Measurements from ENCODE around the gene HAUS1.
"Not testable (repeated sequence)": the region's sequence is repeated elsewhere in the genome, so short reads cannot be mapped to it uniquely, and the experiment has no call there.

HAUS1 gene

GRCh38 chr18:46084431-46084830 lies 19.8 kb upstream of the HAUS1 start:
- no peak for FAIRE-seq
- no peak for DNase-seq (ENCODE audit: insufficient read length, low spot score)
- TF ChIP-seq TAF1 (IDR thresholded peaks at IDR 0.05; ENCODE audit: low read depth, low read length) = no peak
- TF ChIP-seq POLR2A (IDR thresholded peaks at IDR 0.05; ENCODE audit: low read depth, low read length) = no peak
- no peak for TF ChIP-seq POU2F2 (IDR thresholded peaks at IDR 0.05; ENCODE audit: low read depth, low read length)
- TF ChIP-seq PAX5 (IDR thresholded peaks at IDR 0.05; ENCODE audit: insufficient read depth, low read length, severe bottlenecking) = no peak
- no peak for TF ChIP-seq POLR2AphosphoS5 (IDR thresholded peaks at IDR 0.05; ENCODE audit: low read depth, low read length)
- no peak for TF ChIP-seq SPI1 (IDR thresholded peaks at IDR 0.05; ENCODE audit: low read depth, low read length)

- not testable (repeated sequence) for DNase-seq (ENCODE audit: insufficient read length, low spot score); FAIRE-seq
Observed at GRCh38 chr18:46088501-46088900, 15.7 kb upstream of the HAUS1 start.

- FAIRE-seq (no peak), DNase-seq (ENCODE audit: insufficient read length, low spot score) (no peak)
- TF ChIP-seq PAX5 (IDR thresholded peaks at IDR 0.05; ENCODE audit: insufficient read depth, low read length, severe bottlenecking) = no peak
- TF ChIP-seq POLR2AphosphoS5 (IDR thresholded peaks at IDR 0.05; ENCODE audit: low read depth, low read length) = no peak
- TF ChIP-seq POU2F2 (IDR thresholded peaks at IDR 0.05; ENCODE audit: low read depth, low read length) = no peak
- no peak for TF ChIP-seq TAF1 (IDR thresholded peaks at IDR 0.05; ENCODE audit: low read depth, low read length)
- TF ChIP-seq POLR2A (IDR thresholded peaks at IDR 0.05; ENCODE audit: low read depth, low read length) = no peak
- TF ChIP-seq SPI1 (IDR thresholded peaks at IDR 0.05; ENCODE audit: low read depth, low read length) = no peak
Observed at GRCh38 chr18:46095532-46095931, 8.7 kb upstream of the HAUS1 start.

DNA sequence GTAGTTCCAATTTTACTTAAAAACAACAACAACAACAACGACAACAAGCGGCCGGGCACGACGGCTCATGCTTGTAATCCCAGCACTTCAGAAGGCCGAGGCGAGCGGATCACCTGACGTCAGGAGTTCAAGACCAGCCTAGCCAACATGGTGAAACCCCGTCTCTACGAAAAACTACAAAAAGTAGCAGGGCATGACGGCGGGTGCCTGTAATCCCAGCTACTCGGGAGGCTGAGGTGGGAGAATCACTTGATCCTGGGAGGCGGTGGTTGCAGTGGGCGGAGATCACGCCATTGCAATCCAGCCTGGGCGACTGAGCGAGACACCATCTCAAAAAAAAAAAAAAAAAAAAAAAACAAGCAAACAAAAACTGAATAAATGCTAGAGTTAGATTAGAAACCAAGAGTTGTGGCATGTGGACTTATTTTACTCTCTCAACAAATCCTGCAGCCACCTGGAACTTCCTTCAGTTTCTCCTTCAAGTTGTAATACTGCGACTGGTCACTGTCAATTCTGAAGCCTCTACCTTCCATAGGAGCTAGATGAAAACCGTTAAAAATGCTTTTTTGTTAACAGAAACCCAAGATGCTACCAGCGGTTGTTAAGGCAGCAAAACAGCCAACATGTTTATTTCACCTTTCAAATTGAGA lies 7.4 kb upstream of the HAUS1 start:
- no peak for FAIRE-seq
- no peak for DNase-seq (ENCODE audit: insufficient read length, low spot score)
- TF ChIP-seq PAX5 (IDR thresholded peaks at IDR 0.05; ENCODE audit: insufficient read depth, low read length, severe bottlenecking) (no peak), TAF1 (IDR thresholded peaks at IDR 0.05; ENCODE audit: low read depth, low read length) (no peak), POLR2AphosphoS5 (IDR thresholded peaks at IDR 0.05; ENCODE audit: low read depth, low read length) (no peak), POU2F2 (IDR thresholded peaks at IDR 0.05; ENCODE audit: low read depth, low read length) (no peak), POLR2A (IDR thresholded peaks at IDR 0.05; ENCODE audit: low read depth, low read length) (no peak), SPI1 (IDR thresholded peaks at IDR 0.05; ENCODE audit: low read depth, low read length) (no peak)

DNA sequence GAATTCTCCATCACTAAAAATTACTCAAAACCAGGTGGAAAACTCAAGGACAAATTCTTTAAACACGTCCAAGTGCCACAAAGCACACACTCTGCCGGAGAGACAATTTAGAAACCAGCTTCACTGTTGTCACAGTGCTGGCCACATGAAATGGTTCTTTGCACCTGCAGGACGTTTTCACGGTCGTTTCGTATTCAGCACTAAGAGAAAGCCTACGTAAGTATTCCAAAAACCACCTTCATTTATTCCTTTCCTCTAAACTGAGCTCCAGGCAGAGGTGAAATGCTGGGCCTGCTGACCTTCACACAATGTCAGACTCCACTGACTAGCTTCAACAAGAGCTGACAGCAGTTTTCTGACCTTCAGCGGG lies 6.8 kb upstream of the HAUS1 start:
- FAIRE-seq = no peak
- DNase-seq (ENCODE audit: insufficient read length, low spot score) = no peak
- TF ChIP-seq POLR2AphosphoS5 (IDR thresholded peaks at IDR 0.05; ENCODE audit: low read depth, low read length) (no peak), POU2F2 (IDR thresholded peaks at IDR 0.05; ENCODE audit: low read depth, low read length) (no peak), TAF1 (IDR thresholded peaks at IDR 0.05; ENCODE audit: low read depth, low read length) (no peak), PAX5 (IDR thresholded peaks at IDR 0.05; ENCODE audit: insufficient read depth, low read length, severe bottlenecking) (no peak), SPI1 (IDR thresholded peaks at IDR 0.05; ENCODE audit: low read depth, low read length) (no peak)

- DNase-seq (ENCODE audit: insufficient read length, low spot score) = peak; percentile 70
- TF ChIP-seq POLR2A (IDR thresholded peaks at IDR 0.05; ENCODE audit: low read depth, low read length) (peak; percentile 91), SPI1 (IDR thresholded peaks at IDR 0.05; ENCODE audit: low read depth, low read length) (no peak), PAX5 (IDR thresholded peaks at IDR 0.05; ENCODE audit: insufficient read depth, low read length, severe bottlenecking) (no peak), POLR2AphosphoS5 (IDR thresholded peaks at IDR 0.05; ENCODE audit: low read depth, low read length) (peak; percentile 92), TAF1 (IDR thresholded peaks at IDR 0.05; ENCODE audit: low read depth, low read length) (peak; percentile 60), POU2F2 (IDR thresholded peaks at IDR 0.05; ENCODE audit: low read depth, low read length) (no peak)
- FAIRE-seq = peak; percentile 76
Observed at GRCh38 chr18:46097801-46098615, 6.2 kb upstream of the HAUS1 start, which contains the start of gene ATP5F1A. ATP5F1A (minus strand) TSS chr18:46098296; CDS start chr18:46098231, 65 bp downstream.

DNA sequence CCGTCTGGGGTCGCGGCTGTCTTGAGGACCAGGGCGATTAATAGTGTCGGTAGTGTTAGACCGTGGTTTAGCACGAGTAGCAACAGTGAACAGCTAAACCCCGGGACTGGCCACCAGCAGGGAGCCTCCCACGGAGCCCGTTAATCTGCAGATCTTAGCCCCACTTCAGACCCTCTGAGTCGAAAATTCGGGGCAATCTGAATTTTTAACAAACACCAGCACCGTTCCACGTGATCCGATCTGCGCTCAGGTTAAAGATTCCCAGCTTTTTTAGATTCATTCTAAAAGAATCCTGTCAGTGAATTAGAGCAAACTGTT lies 5.6 kb upstream of the HAUS1 start:
- TF ChIP-seq TAF1 (IDR thresholded peaks at IDR 0.05; ENCODE audit: low read depth, low read length) = no peak
- no peak for TF ChIP-seq PAX5 (IDR thresholded peaks at IDR 0.05; ENCODE audit: insufficient read depth, low read length, severe bottlenecking)
- no peak for TF ChIP-seq POLR2AphosphoS5 (IDR thresholded peaks at IDR 0.05; ENCODE audit: low read depth, low read length)
- TF ChIP-seq POLR2A (IDR thresholded peaks at IDR 0.05; ENCODE audit: low read depth, low read length) = no peak
- TF ChIP-seq POU2F2 (IDR thresholded peaks at IDR 0.05; ENCODE audit: low read depth, low read length) = no peak
- no peak for TF ChIP-seq SPI1 (IDR thresholded peaks at IDR 0.05; ENCODE audit: low read depth, low read length)
- no peak for FAIRE-seq
- DNase-seq (ENCODE audit: insufficient read length, low spot score) = no peak

GRCh38 chr18:46099463-46099862 lies 4.7 kb upstream of the HAUS1 start:
- DNase-seq (ENCODE audit: insufficient read length, low spot score) (no peak), FAIRE-seq (no peak)
- no peak for TF ChIP-seq TAF1 (IDR thresholded peaks at IDR 0.05; ENCODE audit: low read depth, low read length)
- TF ChIP-seq POU2F2 (IDR thresholded peaks at IDR 0.05; ENCODE audit: low read depth, low read length) = no peak
- no peak for TF ChIP-seq POLR2A (IDR thresholded peaks at IDR 0.05; ENCODE audit: low read depth, low read length)
- no peak for TF ChIP-seq PAX5 (IDR thresholded peaks at IDR 0.05; ENCODE audit: insufficient read depth, low read length, severe bottlenecking)
- no peak for TF ChIP-seq POLR2AphosphoS5 (IDR thresholded peaks at IDR 0.05; ENCODE audit: low read depth, low read length)
- TF ChIP-seq SPI1 (IDR thresholded peaks at IDR 0.05; ENCODE audit: low read depth, low read length) = no peak

- DNase-seq (ENCODE audit: insufficient read length, low spot score) (no peak), FAIRE-seq (no peak)
- TF ChIP-seq POU2F2 (IDR thresholded peaks at IDR 0.05; ENCODE audit: low read depth, low read length) = no peak
- TF ChIP-seq PAX5 (IDR thresholded peaks at IDR 0.05; ENCODE audit: insufficient read depth, low read length, severe bottlenecking) = no peak
- TF ChIP-seq POLR2AphosphoS5 (IDR thresholded peaks at IDR 0.05; ENCODE audit: low read depth, low read length) = no peak
- no peak for TF ChIP-seq POLR2A (IDR thresholded peaks at IDR 0.05; ENCODE audit: low read depth, low read length)
- no peak for TF ChIP-seq SPI1 (IDR thresholded peaks at IDR 0.05; ENCODE audit: low read depth, low read length)
- no peak for TF ChIP-seq TAF1 (IDR thresholded peaks at IDR 0.05; ENCODE audit: low read depth, low read length)
Observed at GRCh38 chr18:46109386-46109785, 5.2 kb downstream of the HAUS1 start.

Measured in GM12891 (cell line).